ENCODE measurements around the gene TDRD1.

Gene TDRD1

DNA sequence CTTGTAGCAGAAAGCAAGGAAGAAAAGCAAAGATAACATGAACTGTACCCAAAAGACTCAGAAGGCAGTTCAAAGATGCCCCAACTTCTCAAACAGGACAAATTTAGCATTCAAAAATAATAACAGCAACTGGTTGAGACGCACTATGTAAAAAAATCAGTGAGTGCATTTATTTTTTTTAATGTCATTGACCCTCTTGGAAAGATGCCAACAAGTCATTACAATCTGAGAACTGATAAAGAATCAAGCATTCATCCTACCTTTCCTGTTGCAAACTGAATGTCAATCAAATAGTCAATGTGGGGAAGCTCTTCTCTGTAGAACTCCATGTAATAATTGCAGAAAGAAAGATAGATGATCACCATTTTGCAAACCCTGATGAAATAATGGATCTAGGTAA lies 3.5 kb upstream of the TDRD1 start:
- DNase-seq: no peak

- DNase-seq: no peak
Observed at GRCh38 chr10:114176511-114176910, 2.6 kb upstream of the TDRD1 start.

DNA sequence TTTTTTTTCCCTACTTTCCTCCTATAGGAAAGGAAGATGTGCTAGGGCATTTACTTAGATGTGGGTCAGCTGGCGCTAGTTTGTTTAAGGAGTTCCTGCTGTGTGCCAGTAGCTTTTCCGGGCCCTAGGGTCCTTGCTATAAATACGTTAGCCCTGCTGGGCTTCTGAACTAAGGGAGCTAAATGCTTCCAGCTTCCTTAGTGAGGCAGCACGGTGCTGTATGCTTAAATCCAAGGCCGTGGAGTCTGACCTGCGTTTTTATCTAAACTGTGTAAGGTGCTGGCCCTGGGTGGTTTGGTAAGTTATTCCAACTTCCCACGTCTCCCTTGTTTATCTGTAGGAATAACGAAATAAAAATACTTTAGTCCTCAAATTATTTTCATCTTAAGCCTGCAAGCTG lies 594 bp downstream of the TDRD1 start:
- DNase-seq: no peak

GRCh38 chr10:114180937-114181336 lies 1.8 kb downstream of the TDRD1 start:
- no peak for DNase-seq

DNA sequence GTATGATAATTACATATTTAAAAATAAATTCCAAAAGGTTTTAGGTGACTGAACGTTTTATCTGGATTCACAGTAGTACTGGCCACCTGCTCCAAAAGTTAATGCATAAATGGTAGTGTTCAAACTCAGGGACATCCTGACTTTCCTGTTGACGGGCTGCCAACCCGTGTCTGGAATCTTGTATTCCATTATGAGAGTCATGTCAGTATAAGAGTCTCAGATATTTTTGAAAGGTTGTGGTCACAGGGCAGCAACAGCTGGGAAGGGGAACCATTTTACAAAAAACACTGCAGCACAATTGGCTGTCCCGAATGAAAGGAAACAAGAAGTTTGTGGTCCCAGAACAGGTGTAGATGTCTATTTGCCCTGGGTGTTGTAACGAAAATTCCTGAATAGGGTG lies 2.8 kb downstream of the TDRD1 start:
- DNase-seq: no peak

GRCh38 chr10:114183563-114183962 lies 4.4 kb downstream of the TDRD1 start:
- no peak for DNase-seq

- DNase-seq: no peak
Observed at GRCh38 chr10:114184276-114184675, 5.1 kb downstream of the TDRD1 start.

GRCh38 chr10:114188001-114188400 lies 8.8 kb downstream of the TDRD1 start:
- DNase-seq: no peak

- no peak for DNase-seq
Observed at GRCh38 chr10:114188900-114189299, 9.7 kb downstream of the TDRD1 start.

- DNase-seq: no peak
Observed at GRCh38 chr10:114189700-114190099, 10.5 kb downstream of the TDRD1 start.

DNA sequence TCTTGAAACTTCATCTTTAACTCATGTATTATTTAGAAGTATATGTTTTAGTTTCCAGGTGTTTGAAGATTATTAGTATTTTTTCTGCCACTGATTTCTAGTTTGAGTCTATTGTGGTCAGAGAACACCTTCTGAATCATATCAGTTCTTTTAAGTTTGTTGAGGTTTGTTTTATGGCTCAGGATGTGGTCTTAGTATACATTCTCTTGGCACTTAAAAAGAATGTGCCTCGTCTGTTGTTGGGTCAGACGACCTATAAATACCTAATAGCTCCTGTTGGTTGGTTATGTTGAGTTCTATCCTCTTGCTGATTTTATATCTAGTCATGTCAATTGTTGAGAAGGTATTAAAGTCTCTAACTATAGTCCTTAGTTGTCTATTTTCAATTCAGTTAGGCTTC lies 15.9 kb downstream of the TDRD1 start:
- DNase-seq: no peak

DNA sequence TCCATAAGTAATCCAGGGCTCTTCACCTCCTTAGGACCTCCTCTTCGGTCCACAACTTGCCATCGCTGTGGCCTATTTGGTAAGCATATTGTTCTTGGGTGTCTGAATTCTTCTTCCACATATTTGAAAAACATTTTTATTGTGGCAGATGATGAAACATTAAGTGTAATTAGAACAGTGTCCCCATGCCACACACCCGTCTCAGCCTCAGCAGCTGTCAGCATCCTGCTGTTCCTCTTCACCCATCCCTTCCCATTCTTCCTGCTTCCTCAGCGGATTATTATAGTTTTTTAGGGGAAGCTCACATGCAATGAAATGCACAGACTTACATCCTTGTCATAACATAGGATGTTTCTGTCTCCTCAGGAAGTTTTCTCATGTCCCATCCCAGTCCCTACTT lies 20.1 kb downstream of the TDRD1 start:
- no peak for DNase-seq

DNA sequence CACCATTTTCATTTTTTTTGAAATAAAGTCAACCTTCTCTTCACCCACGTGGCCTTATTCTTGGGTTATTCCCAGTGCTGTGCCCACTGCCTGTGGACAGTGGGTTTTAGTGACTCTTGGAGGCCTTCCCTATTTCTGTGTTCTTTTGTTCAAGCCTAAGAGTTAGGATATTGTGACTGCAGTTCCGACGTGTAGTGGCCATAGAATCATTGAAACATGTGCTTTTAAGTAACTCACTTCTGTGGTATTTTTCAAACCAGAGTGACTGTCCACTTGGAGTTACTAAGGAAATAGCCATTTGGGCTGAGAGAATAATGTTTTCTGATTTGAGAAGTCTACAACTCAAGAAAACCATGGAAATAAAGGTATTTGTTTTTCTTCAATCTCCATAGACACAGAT lies 23.7 kb downstream of the TDRD1 start:
- DNase-seq: no peak

DNA sequence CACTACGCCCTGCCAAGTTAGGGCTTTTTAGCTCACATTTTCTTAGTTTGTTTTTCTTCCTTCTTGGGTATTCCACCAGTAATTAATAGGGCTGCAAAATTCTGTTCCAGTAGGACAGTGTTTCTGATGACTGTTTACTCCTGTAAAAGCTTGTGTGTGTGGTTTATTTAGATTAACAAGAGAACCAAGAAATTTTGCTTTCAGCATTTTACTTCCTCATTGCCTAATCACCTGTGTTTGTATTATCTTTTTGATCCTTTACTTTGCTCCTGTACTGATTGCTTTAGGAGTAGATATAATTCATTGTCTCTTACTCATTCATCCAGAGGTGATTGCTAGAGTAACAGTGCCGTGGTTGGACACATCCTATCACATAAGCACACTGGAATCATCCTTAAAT lies 27.7 kb downstream of the TDRD1 start:
- no peak for DNase-seq

DNA sequence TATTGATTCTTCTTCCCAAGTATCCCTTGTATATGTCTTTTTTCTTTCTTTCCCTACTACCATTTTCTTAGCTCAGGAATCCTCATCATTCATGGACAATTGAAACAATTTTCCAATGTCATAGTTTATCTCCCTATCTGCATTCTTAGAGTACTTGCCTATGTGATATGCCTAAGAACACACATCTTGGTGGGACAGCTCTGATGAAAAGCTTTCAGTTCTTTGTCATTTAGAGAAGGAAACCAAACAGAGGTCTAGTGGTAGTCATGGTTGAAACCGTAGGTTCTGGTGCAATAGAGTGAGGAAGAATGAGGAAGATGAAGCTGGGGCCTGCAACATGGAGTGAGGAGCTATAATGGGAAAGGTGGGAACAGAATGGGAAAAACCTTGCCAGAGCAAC lies 28.2 kb downstream of the TDRD1 start:
- no peak for DNase-seq

- no peak for DNase-seq
Observed at GRCh38 chr10:114208351-114208750, 29.2 kb downstream of the TDRD1 start.

- DNase-seq: no peak
Observed at GRCh38 chr10:114212153-114212552, 33.0 kb downstream of the TDRD1 start.

DNA sequence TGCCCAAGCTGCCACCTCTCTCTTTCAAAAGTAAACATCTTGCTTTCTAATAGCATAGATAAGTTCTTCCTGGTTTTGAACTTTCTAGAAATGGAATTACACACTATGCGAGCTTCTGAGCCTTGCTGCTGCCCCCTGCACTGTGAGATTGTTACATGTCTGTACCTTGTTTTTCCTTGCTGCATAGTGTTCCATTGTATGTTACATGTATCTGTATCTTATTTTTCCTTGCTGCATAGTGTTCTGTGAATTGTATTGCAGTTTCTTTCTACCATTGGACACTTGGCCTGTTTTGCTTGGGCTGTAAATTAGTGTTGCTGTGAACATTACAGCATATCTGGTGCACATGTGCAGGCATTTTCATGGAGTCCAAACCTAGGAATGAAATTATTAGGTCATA lies 35.9 kb downstream of the TDRD1 start:
- DNase-seq: no peak

DNA sequence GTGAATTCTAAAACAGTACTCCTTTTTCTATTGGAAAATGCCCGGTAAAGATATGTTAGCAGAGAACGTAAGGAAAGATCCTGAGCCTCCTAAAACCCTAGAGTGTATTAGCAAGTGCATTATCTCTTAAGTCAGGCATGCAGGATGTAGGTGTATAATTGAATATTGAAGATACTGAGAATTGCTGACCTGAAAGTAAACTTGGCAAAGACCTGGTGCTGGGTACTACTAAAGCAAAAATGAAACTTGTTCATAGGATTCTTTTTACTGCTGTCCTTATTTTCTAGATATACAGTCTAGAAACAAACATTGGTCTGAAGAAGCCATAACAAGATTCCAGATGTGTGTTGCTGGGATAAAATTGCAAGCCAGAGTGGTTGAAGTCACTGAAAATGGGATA lies 41.1 kb downstream of the TDRD1 start:
- no peak for DNase-seq

- no peak for DNase-seq
Observed at GRCh38 chr10:114221235-114221634, 42.1 kb downstream of the TDRD1 start.

DNA sequence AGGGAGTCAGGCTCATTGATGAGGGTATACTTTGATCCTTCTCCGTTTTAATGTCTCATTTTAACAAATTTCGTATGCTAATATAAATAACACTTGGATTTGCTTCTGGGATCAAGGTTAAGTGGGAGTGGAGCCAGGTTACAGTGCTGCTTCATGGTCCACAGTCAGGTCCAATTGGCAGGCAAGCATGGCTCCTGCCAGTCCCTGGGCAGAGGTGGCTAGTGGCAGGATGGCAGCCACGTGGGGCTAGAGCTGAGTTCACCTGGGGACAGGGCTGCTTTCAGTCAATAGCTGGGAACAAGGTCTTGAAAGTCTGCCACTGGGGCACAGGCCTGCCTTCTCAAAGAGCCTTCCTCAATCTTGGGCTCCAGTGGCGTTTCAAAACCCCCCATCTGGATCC lies 43.9 kb downstream of the TDRD1 start:
- no peak for DNase-seq

DNA sequence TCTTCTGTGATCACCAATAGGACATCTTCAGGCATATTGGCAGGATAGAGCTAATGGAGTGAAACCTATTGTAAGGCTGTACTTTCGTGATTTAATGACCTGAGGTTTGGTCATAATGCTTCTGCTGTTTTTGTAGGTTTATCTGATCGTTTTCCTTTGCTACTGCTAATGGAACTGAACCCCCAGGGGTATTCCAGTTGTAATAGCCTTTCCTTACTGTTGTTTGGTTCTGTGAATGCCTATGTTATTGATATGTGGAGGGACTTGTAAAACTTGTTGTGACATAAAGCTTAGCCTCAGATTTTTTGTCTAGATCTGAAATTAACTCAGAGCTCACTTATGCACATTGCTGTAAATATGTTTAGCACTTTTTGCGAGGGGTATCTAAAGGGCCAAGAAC lies 49.0 kb downstream of the TDRD1 start:
- no peak for DNase-seq

DNA sequence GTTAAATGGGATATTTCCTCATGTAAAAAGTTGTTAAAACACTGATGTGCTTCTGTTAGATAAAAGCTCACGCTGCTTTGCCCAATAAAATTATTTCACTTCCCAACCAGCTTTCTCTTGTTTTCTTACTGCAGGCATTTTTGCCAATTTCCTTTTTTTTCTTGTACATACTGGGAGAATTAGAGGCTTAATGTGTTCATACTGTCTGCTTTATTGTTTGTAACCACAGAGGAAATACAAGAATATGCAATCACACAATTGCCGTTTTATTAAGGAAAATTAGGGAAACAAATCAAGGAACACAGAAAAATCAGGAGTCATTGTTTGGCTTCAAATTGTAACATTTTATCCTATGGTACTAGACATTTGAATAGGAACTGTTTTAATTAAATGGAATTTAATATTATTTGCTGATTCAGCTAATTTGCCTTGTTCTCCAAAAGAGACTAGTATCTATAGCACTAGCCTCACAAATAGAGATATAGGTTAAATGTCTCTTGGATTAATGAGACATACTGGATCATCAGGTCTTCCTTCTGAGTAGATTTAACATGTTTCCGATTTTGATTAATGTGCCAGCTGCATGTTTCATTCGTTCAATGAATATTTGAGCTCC lies 53.5 kb downstream of the TDRD1 start:
- DNase-seq: no peak

- DNase-seq: no peak
Observed at GRCh38 chr10:114233482-114233881, 54.3 kb downstream of the TDRD1 start.

- DNase-seq: no peak
Observed at GRCh38 chr10:114234132-114234531, 55.0 kb downstream of the TDRD1 start.
